ENCODE measurements around the gene MYO1D. TPM values are rescaled to one million over a fixed set of nuclear protein-coding genes. Genes with fewer than 3 reads are reported as not detected.

Gene MYO1D
- total and polyA plus RNA-seq, 5 donors from 2014 or later: 1.5 to 8.2 (median 2.7) TPM

GRCh38 chr17:32601866-32602265 lies 275.1 kb downstream of the MYO1D start:
- H3K4me3 Mint-ChIP-seq: no peak overlapping the region
- Histone ChIP-seq H3K27ac (ENCODE audit: insufficient read depth, low read length, poor library complexity, severe bottlenecking) (no peak overlapping the region), H3K4me3 (ENCODE audit: low read depth, low read length) (no peak overlapping the region), H3K4me1 (ENCODE audit: control insufficient read depth, insufficient read depth, low read length, poor library complexity, severe bottlenecking) (no peaks in the 10 kb centered on the region), H3K27me3 (ENCODE audit: control insufficient read depth, insufficient read depth, low read length) (no peaks in the 10 kb centered on the region), H3K36me3 (ENCODE audit: control insufficient read depth, insufficient read depth, low read length) (no peaks in the 10 kb centered on the region), H3K9me3 (ENCODE audit: control insufficient read depth in 2 of 2, low read length in 2 of 2) (no peaks in the 10 kb centered on the region)
- no peak overlapping the region for H3K27ac Mint-ChIP-seq
- peaks cover 16% of the 10 kb centered on the region for H3K27me3 Mint-ChIP-seq
- no peak for ATAC-seq (ENCODE audit: low read depth in 2 of 2)
- H3K36me3 Mint-ChIP-seq: no peaks in the 10 kb centered on the region
- H3K9me3 Mint-ChIP-seq: no peaks in the 10 kb centered on the region
- no peak for DNase-seq
- peaks cover 0 to 1% (median 0%) of the 10 kb centered on the region in 4 donors for H3K4me1 Mint-ChIP-seq

DNA sequence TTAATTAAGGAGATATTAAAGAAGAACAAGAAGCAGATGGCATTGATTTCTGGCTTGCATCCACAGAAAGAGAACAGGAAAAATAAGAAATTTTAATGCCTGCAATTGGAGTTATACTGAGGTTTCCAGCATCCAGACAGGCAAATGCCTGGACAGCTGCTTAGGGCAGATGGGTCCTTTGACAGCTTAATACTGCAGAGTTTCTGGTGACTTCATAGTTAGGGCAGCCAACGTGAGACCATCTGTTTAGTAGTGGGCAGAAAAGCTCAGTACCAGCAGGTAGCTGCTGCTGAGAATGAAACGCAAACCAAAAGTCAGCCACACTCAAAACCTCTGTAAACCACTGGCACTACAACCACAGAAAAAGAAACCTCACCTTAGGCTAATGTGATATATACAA lies 280.3 kb downstream of the MYO1D start:
- H3K9me3 ChIP-seq (ENCODE audit: control insufficient read depth in 2 of 2, low read length in 2 of 2): no peaks in the 10 kb centered on the region
- Mint-ChIP-seq H3K9me3 (no peaks in the 10 kb centered on the region), H3K27me3 (peaks cover 7% of the 10 kb centered on the region), H3K4me3 (no peak overlapping the region), H3K36me3 (no peaks in the 10 kb centered on the region), H3K27ac (peak overlapping the region in 2 of 3 donors; percentile 34 to 69), H3K4me1 (peaks cover 0 to 1% (median 0%) of the 10 kb centered on the region in 4 donors)
- no peaks in the 10 kb centered on the region for H3K36me3 ChIP-seq (ENCODE audit: control insufficient read depth, insufficient read depth, low read length)
- H3K4me1 ChIP-seq (ENCODE audit: control insufficient read depth, insufficient read depth, low read length, poor library complexity, severe bottlenecking): no peaks in the 10 kb centered on the region
- H3K27ac ChIP-seq (ENCODE audit: insufficient read depth, low read length, poor library complexity, severe bottlenecking): no peak overlapping the region
- ATAC-seq (ENCODE audit: low read depth in 2 of 2) (no peak), DNase-seq (no peak)
- no peak overlapping the region for H3K4me3 ChIP-seq (ENCODE audit: low read depth, low read length)
- no peaks in the 10 kb centered on the region for H3K27me3 ChIP-seq (ENCODE audit: control insufficient read depth, insufficient read depth, low read length)

GRCh38 chr17:32596206-32596605 lies 280.7 kb downstream of the MYO1D start:
- ATAC-seq (ENCODE audit: low read depth in 2 of 2) (no peak), DNase-seq (no peak)
- Mint-ChIP-seq H3K9me3 (no peaks in the 10 kb centered on the region), H3K27ac (no peak overlapping the region), H3K36me3 (no peaks in the 10 kb centered on the region), H3K27me3 (peaks cover 7% of the 10 kb centered on the region), H3K4me3 (no peak overlapping the region), H3K4me1 (peaks cover 0 to 1% (median 0%) of the 10 kb centered on the region in 4 donors)
- no peaks in the 10 kb centered on the region for H3K27me3 ChIP-seq (ENCODE audit: control insufficient read depth, insufficient read depth, low read length)
- H3K9me3 ChIP-seq (ENCODE audit: control insufficient read depth in 2 of 2, low read length in 2 of 2): no peaks in the 10 kb centered on the region
- H3K27ac ChIP-seq (ENCODE audit: insufficient read depth, low read length, poor library complexity, severe bottlenecking): no peak overlapping the region
- no peaks in the 10 kb centered on the region for H3K4me1 ChIP-seq (ENCODE audit: control insufficient read depth, insufficient read depth, low read length, poor library complexity, severe bottlenecking)
- no peak overlapping the region for H3K4me3 ChIP-seq (ENCODE audit: low read depth, low read length)
- H3K36me3 ChIP-seq (ENCODE audit: control insufficient read depth, insufficient read depth, low read length): no peaks in the 10 kb centered on the region

GRCh38 chr17:32593003-32593402 lies 283.9 kb downstream of the MYO1D start:
- Mint-ChIP-seq H3K9me3 (no peaks in the 10 kb centered on the region), H3K36me3 (no peaks in the 10 kb centered on the region), H3K27ac (no peak overlapping the region), H3K4me1 (no peaks in the 10 kb centered on the region), H3K4me3 (no peak overlapping the region), H3K27me3 (peaks cover 3% of the 10 kb centered on the region)
- ATAC-seq (ENCODE audit: low read depth in 2 of 2): no peak
- no peak overlapping the region for H3K27ac ChIP-seq (ENCODE audit: insufficient read depth, low read length, poor library complexity, severe bottlenecking)
- H3K4me3 ChIP-seq (ENCODE audit: low read depth, low read length): no peak overlapping the region
- H3K27me3 ChIP-seq (ENCODE audit: control insufficient read depth, insufficient read depth, low read length): no peaks in the 10 kb centered on the region
- H3K4me1 ChIP-seq (ENCODE audit: control insufficient read depth, insufficient read depth, low read length, poor library complexity, severe bottlenecking): no peaks in the 10 kb centered on the region
- no peak for DNase-seq
- no peaks in the 10 kb centered on the region for H3K9me3 ChIP-seq (ENCODE audit: control insufficient read depth in 2 of 2, low read length in 2 of 2)
- no peaks in the 10 kb centered on the region for H3K36me3 ChIP-seq (ENCODE audit: control insufficient read depth, insufficient read depth, low read length)

GRCh38 chr17:32591405-32591804 lies 285.5 kb downstream of the MYO1D start:
- Histone ChIP-seq H3K4me3 (ENCODE audit: low read depth, low read length) (no peak overlapping the region), H3K36me3 (ENCODE audit: control insufficient read depth, insufficient read depth, low read length) (no peaks in the 10 kb centered on the region), H3K4me1 (ENCODE audit: control insufficient read depth, insufficient read depth, low read length, poor library complexity, severe bottlenecking) (no peaks in the 10 kb centered on the region), H3K27me3 (ENCODE audit: control insufficient read depth, insufficient read depth, low read length) (no peaks in the 10 kb centered on the region), H3K27ac (ENCODE audit: insufficient read depth, low read length, poor library complexity, severe bottlenecking) (no peak overlapping the region), H3K9me3 (ENCODE audit: control insufficient read depth in 2 of 2, low read length in 2 of 2) (no peaks in the 10 kb centered on the region)
- Mint-ChIP-seq H3K4me3 (peak overlapping the region in 1 of 4 donors; percentile 7), H3K27me3 (peaks cover 8% of the 10 kb centered on the region), H3K9me3 (no peaks in the 10 kb centered on the region), H3K36me3 (no peaks in the 10 kb centered on the region), H3K27ac (no peak overlapping the region), H3K4me1 (no peaks in the 10 kb centered on the region)
- ATAC-seq (ENCODE audit: low read depth in 2 of 2) (no peak), DNase-seq (no peak)

- Histone ChIP-seq H3K9me3 (ENCODE audit: control insufficient read depth in 2 of 2, low read length in 2 of 2) (no peaks in the 10 kb centered on the region), H3K36me3 (ENCODE audit: control insufficient read depth, insufficient read depth, low read length) (no peaks in the 10 kb centered on the region), H3K4me3 (ENCODE audit: low read depth, low read length) (no peak overlapping the region), H3K4me1 (ENCODE audit: control insufficient read depth, insufficient read depth, low read length, poor library complexity, severe bottlenecking) (no peaks in the 10 kb centered on the region), H3K27me3 (ENCODE audit: control insufficient read depth, insufficient read depth, low read length) (no peaks in the 10 kb centered on the region), H3K27ac (ENCODE audit: insufficient read depth, low read length, poor library complexity, severe bottlenecking) (no peak overlapping the region)
- no peaks in the 10 kb centered on the region for H3K9me3 Mint-ChIP-seq
- no peaks in the 10 kb centered on the region for H3K4me1 Mint-ChIP-seq
- H3K27me3 Mint-ChIP-seq: peaks cover 8% of the 10 kb centered on the region
- no peak overlapping the region for H3K4me3 Mint-ChIP-seq
- ATAC-seq (ENCODE audit: low read depth in 2 of 2): no peak
- H3K36me3 Mint-ChIP-seq: no peaks in the 10 kb centered on the region
- DNase-seq: no peak
- H3K27ac Mint-ChIP-seq: no peak overlapping the region
These were observed 285.9 kb downstream of the MYO1D start for GRCh38 chr17:32590974-32591373.

GRCh38 chr17:32588982-32589381 lies 287.9 kb downstream of the MYO1D start:
- H3K4me3 ChIP-seq (ENCODE audit: low read depth, low read length): no peak overlapping the region
- Mint-ChIP-seq H3K36me3 (no peaks in the 10 kb centered on the region), H3K27ac (no peak overlapping the region), H3K9me3 (peaks cover 0 to 2% (median 0%) of the 10 kb centered on the region in 7 donors), H3K4me1 (no peaks in the 10 kb centered on the region), H3K4me3 (no peak overlapping the region), H3K27me3 (peaks cover 8% of the 10 kb centered on the region)
- no peaks in the 10 kb centered on the region for H3K27me3 ChIP-seq (ENCODE audit: control insufficient read depth, insufficient read depth, low read length)
- peaks cover 0 to under 1% of the 10 kb centered on the region in 2 experiments for H3K9me3 ChIP-seq (ENCODE audit: control insufficient read depth in 2 of 2, low read length in 2 of 2)
- DNase-seq (no peak), ATAC-seq (ENCODE audit: low read depth in 2 of 2) (no peak)
- no peak overlapping the region for H3K27ac ChIP-seq (ENCODE audit: insufficient read depth, low read length, poor library complexity, severe bottlenecking)
- H3K4me1 ChIP-seq (ENCODE audit: control insufficient read depth, insufficient read depth, low read length, poor library complexity, severe bottlenecking): no peaks in the 10 kb centered on the region
- no peaks in the 10 kb centered on the region for H3K36me3 ChIP-seq (ENCODE audit: control insufficient read depth, insufficient read depth, low read length)

- no peak overlapping the region for H3K4me3 Mint-ChIP-seq
- Histone ChIP-seq H3K27me3 (ENCODE audit: control insufficient read depth, insufficient read depth, low read length) (no peaks in the 10 kb centered on the region), H3K27ac (ENCODE audit: insufficient read depth, low read length, poor library complexity, severe bottlenecking) (no peak overlapping the region), H3K4me1 (ENCODE audit: control insufficient read depth, insufficient read depth, low read length, poor library complexity, severe bottlenecking) (no peaks in the 10 kb centered on the region), H3K36me3 (ENCODE audit: control insufficient read depth, insufficient read depth, low read length) (no peaks in the 10 kb centered on the region), H3K4me3 (ENCODE audit: low read depth, low read length) (no peak overlapping the region), H3K9me3 (ENCODE audit: control insufficient read depth in 2 of 2, low read length in 2 of 2) (peaks cover under 1 to 9% of the 10 kb centered on the region in 2 experiments)
- no peak for DNase-seq
- no peak overlapping the region for H3K27ac Mint-ChIP-seq
- peaks cover 8% of the 10 kb centered on the region for H3K27me3 Mint-ChIP-seq
- H3K36me3 Mint-ChIP-seq: no peaks in the 10 kb centered on the region
- H3K9me3 Mint-ChIP-seq: peaks cover 0 to 4% (median 2%) of the 10 kb centered on the region in 7 donors
- H3K4me1 Mint-ChIP-seq: no peaks in the 10 kb centered on the region
- ATAC-seq (ENCODE audit: low read depth in 2 of 2): no peak
These were observed 288.8 kb downstream of the MYO1D start for GRCh38 chr17:32588135-32588534.
